A673 (cell line): ENCODE results near the gene SYNPO2L. TPM values are rescaled to one million over a fixed set of nuclear protein-coding genes. Genes with fewer than 3 reads are reported as not detected.
"Not testable (repeated sequence)": the region's sequence is repeated elsewhere in the genome, so short reads cannot be mapped to it uniquely, and the experiment has no call there.

ENCODE experiments used
- Bru-seq: library from RNA; stranded (reverse); fragments of 400-500 nt; gene quantifications from one replicate; lab custom pipeline; 2021; lab: Mats Ljungman, UMichigan
- BruChase-seq, 2 experiments: library from RNA; stranded (reverse); fragments of 400-500 nt; gene quantifications; one replicate each; lab custom pipeline; 2021; lab: Mats Ljungman, UMichigan
- BruUV-seq: library from RNA; stranded (reverse); fragments of 400-500 nt; replicated peaks from 2 replicates; lab custom pipeline; 2021; lab: Mats Ljungman, UMichigan
- CTCF ChIA-PET: fragments of 300-600 bp; sonication (Branson Sonifier 250); formaldehyde crosslinking; loops from one replicate; lab custom pipeline; 2022; ENCODE audit warnings: antibody characterized with exemption; lab: Charles Lee
- POLR2A ChIA-PET: fragments of 300-600 bp; sonication (Branson Sonifier 250); formaldehyde crosslinking; loops from one replicate; lab custom pipeline; 2022; ENCODE audit warnings: antibody characterized with exemption; ENCODE audit not compliant: low non-redundant PET; lab: Charles Lee
- DNase-seq: peaks from one replicate; pipeline ENCODE4 v3.0.0-alpha.2; 2015; ENCODE audit warnings: low spot score
- H3K27ac ChIP-seq: fragments of 200-600 bp; sonication (generic); 2 replicates; pipeline ENCODE4 v1.5.1; 2016; ENCODE audit warnings: mixed run types, low read depth, mild to moderate bottlenecking, mixed read lengths, antibody characterized with exemption, low read length; ENCODE audit not compliant: poor library complexity, severe bottlenecking
- H3K27me3 ChIP-seq: fragments of 200-600 bp; sonication (generic); replicated peaks from 2 replicates; pipeline ENCODE4 v1.6.1; 2017; ENCODE audit warnings: mixed run types, low read depth, mild to moderate bottlenecking, mixed read lengths, antibody characterized with exemption, low read length; ENCODE audit not compliant: insufficient read depth, poor library complexity
- H3K36me3 ChIP-seq: fragments of 200-600 bp; sonication (generic); 2 replicates; pipeline ENCODE4 v1.6.1; 2016; ENCODE audit warnings: mixed run types, mild to moderate bottlenecking, mixed read lengths, antibody characterized with exemption, low read length; ENCODE audit not compliant: insufficient read depth, poor library complexity, severe bottlenecking
- H3K4me1 ChIP-seq: fragments of 200-600 bp; sonication (generic); 2 replicates; pipeline ENCODE4 v1.6.1; 2017; ENCODE audit warnings: mixed run types, mild to moderate bottlenecking, mixed read lengths, antibody characterized with exemption, low read length; ENCODE audit not compliant: insufficient read depth, poor library complexity, severe bottlenecking
- H3K4me3 ChIP-seq: fragments of 200-600 bp; sonication (generic); 2 replicates; pipeline ENCODE4 v1.5.1; 2016; ENCODE audit warnings: low read depth, mixed run types, mild to moderate bottlenecking, mixed read lengths, low read length; ENCODE audit not compliant: poor library complexity, severe bottlenecking
- H3K9me3 ChIP-seq: fragments of 200-600 bp; sonication (generic); 2 replicates; pipeline ENCODE4 v1.6.1; 2016; ENCODE audit warnings: mixed run types, low read depth, mild to moderate bottlenecking, mixed read lengths, antibody characterized with exemption, low read length; ENCODE audit not compliant: poor library complexity, severe bottlenecking
- EZH2 ChIP-seq: fragments of 200-600 bp; sonication (generic); IDR thresholded peaks from 2 replicates; pipeline ENCODE4 v1.6.1; 2017; ENCODE audit warnings: borderline replicate concordance, low read depth, mild to moderate bottlenecking, mixed read lengths, antibody characterized with exemption, low read length; ENCODE audit not compliant: poor library complexity, severe bottlenecking
- intact Hi-C: fragments of 100-400 bp; cut with micrococcal nuclease; formaldehyde crosslinking; loops from one replicate; pipeline ENCODE4 v1.10.0; 2022; ENCODE audit not compliant: unreplicated experiment
- long read RNA-seq: library from polyadenylated mRNA; stranded (forward); transcript quantifications from one replicate; pipeline ENCODE4 v2.0.0, GENCODE V29; 2022
- total RNA-seq: library from RNA; stranded (reverse); gene quantifications from 2 replicates; pipeline ENCODE4 v1.2.3, GENCODE V29; 2021
- TF ChIP-seq, protein P1 (sequence below): fragments of 300-800, 200-600 bp; sonication (generic); conservative IDR thresholded peaks from 2 replicates; pipeline ENCODE4 v1.5.1; 2017; ENCODE audit warnings: low read depth, mild to moderate bottlenecking, antibody characterized with exemption, low read length, moderate library complexity, mixed read lengths

The SYNPO2L gene, protein sequence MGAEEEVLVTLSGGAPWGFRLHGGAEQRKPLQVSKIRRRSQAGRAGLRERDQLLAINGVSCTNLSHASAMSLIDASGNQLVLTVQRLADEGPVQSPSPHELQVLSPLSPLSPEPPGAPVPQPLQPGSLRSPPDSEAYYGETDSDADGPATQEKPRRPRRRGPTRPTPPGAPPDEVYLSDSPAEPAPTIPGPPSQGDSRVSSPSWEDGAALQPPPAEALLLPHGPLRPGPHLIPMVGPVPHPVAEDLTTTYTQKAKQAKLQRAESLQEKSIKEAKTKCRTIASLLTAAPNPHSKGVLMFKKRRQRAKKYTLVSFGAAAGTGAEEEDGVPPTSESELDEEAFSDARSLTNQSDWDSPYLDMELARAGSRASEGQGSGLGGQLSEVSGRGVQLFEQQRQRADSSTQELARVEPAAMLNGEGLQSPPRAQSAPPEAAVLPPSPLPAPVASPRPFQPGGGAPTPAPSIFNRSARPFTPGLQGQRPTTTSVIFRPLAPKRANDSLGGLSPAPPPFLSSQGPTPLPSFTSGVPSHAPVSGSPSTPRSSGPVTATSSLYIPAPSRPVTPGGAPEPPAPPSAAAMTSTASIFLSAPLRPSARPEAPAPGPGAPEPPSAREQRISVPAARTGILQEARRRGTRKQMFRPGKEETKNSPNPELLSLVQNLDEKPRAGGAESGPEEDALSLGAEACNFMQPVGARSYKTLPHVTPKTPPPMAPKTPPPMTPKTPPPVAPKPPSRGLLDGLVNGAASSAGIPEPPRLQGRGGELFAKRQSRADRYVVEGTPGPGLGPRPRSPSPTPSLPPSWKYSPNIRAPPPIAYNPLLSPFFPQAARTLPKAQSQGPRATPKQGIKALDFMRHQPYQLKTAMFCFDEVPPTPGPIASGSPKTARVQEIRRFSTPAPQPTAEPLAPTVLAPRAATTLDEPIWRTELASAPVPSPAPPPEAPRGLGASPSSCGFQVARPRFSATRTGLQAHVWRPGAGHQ
- total RNA-seq: 0.06 TPM in 1 of 2 replicates, not detected in the other
- Bru-seq, nascent RNA: percentile 14 among the genes with signal in this experiment
- BruChase-seq, experiment 1, labeled RNA remaining after a 2-hour chase: percentile 11 among the genes with signal in this experiment
- BruChase-seq, experiment 2, labeled RNA remaining after a 6-hour chase: percentile 10 among the genes with signal in this experiment
- long read RNA-seq, partial matches to known transcripts: 0 of 1 reads
- long read RNA-seq, other reads (novel, unspliced or antisense): 1 of 1 reads

DNA sequence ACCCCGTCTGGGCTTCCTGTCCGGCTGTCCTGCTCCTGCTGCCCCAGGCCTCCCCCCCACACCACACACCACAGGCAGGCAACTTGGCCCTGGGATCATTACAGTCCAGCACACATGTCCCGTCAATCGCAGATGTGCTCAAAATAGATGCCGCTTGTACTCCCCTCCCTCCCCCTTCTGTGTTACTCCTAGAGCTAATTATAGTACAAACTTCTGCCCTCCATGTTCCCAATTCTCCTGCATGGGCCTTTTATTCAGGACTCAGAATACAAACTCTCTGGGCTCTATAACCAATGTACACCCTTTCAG, at the start of gene SYNPO2L:
Gene SYNPO2L (minus strand): TSS at position 40 of the 309 bp plus-strand sequence. CDS start 107 bp downstream, outside the sequence.
- TF ChIP-seq EZH2: no peak
- TF ChIP-seq, protein P1, sequence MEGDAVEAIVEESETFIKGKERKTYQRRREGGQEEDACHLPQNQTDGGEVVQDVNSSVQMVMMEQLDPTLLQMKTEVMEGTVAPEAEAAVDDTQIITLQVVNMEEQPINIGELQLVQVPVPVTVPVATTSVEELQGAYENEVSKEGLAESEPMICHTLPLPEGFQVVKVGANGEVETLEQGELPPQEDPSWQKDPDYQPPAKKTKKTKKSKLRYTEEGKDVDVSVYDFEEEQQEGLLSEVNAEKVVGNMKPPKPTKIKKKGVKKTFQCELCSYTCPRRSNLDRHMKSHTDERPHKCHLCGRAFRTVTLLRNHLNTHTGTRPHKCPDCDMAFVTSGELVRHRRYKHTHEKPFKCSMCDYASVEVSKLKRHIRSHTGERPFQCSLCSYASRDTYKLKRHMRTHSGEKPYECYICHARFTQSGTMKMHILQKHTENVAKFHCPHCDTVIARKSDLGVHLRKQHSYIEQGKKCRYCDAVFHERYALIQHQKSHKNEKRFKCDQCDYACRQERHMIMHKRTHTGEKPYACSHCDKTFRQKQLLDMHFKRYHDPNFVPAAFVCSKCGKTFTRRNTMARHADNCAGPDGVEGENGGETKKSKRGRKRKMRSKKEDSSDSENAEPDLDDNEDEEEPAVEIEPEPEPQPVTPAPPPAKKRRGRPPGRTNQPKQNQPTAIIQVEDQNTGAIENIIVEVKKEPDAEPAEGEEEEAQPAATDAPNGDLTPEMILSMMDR: no peak
- Histone ChIP-seq H3K4me3 (no peak within 1 kb of the TSS), H3K4me1 (no peaks in the 10 kb centered on the region), H3K36me3 (no peaks in the 10 kb centered on the region), H3K9me3 (no peaks in the 10 kb centered on the region), H3K27me3 (no peaks in the 10 kb centered on the region), H3K27ac (no peak within 1 kb of the TSS)
- intact Hi-C loops: no loop called here
- ChIA-PET CTCF (no interaction called here), POLR2A (no interaction called here)
- BruUV-seq: no TSS peak
- DNase-seq: no peak

DNA sequence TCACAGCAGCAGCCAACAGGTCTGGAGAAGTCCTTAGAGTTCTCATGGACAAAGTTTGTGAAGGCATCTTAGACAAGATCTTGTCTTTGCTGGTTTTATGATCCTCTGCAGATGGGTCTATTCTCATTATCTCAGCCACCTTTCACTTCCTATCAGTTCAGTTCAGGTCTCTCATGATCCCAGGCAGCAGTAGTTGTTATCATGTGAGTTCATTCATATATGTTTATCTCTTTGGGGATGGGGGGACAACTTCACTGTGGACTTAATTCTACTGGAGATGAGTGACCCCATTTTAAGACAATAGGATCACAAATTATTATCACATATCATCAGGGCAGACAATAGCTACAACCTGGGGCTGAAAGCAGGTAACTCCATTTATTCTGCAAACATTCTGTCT, 48.1 kb upstream of the SYNPO2L start:
- DNase-seq, H3K9me3 ChIP-seq, BruUV-seq, H3K4me1 ChIP-seq, H3K27me3 ChIP-seq, H3K27ac ChIP-seq, POLR2A ChIA-PET, H3K4me3 ChIP-seq, H3K36me3 ChIP-seq, CTCF ChIA-PET, intact Hi-C loops: not testable (repeated sequence)

- intact Hi-C loops, CTCF ChIA-PET, BruUV-seq: not testable (repeated sequence)
These were observed 43.0 kb upstream of the SYNPO2L start for GRCh38 chr10:73698819-73699218.

DNA sequence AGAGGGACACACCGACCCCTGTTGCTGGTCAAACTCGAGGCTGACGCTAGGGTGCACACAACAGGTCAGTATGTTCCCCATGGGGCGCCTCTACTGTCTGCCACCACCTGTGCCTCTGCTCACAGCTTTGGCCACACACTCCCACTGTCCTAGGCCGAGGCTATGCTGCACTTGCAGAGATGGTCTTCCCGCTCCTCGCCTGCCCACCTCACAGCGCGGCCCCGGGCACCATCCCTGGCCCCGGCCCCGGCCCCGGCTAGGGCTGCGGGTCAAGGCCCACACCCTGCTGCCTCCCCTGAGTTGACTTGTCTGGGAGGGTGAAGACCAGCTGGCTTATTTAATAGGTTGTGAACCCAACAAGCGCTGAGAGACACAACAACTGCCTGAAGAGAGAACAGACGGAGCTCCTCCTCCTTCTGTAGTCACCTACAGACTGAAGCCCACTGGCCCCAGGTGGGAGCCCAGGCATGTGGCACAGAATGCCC, 41.9 kb upstream of the SYNPO2L start, which contains the start of gene AGAP5:
Gene AGAP5 (minus strand): TSS at position 435 of the 485 bp plus-strand sequence. CDS start 354 bp downstream, at position 81.
- CTCF ChIA-PET, H3K4me1 ChIP-seq, BruUV-seq, H3K4me3 ChIP-seq, H3K27ac ChIP-seq, H3K9me3 ChIP-seq, H3K36me3 ChIP-seq, H3K27me3 ChIP-seq, DNase-seq, POLR2A ChIA-PET, intact Hi-C loops: not testable (repeated sequence)

More at GRCh38 chr10:73698819-73699218, 43.0 kb upstream of the SYNPO2L start:
- H3K9me3 ChIP-seq, H3K27me3 ChIP-seq, POLR2A ChIA-PET, H3K4me3 ChIP-seq, DNase-seq, H3K27ac ChIP-seq, H3K4me1 ChIP-seq, H3K36me3 ChIP-seq: not testable (repeated sequence)

- CTCF ChIA-PET, BruUV-seq, DNase-seq: not testable (repeated sequence)
These were observed 39.5 kb upstream of the SYNPO2L start for GRCh38 chr10:73695302-73695701.

GRCh38 chr10:73690755-73691154, 34.9 kb upstream of the SYNPO2L start:
- CTCF ChIA-PET, H3K9me3 ChIP-seq, intact Hi-C loops, H3K27ac ChIP-seq, H3K4me3 ChIP-seq, H3K27me3 ChIP-seq, DNase-seq, H3K36me3 ChIP-seq, POLR2A ChIA-PET, BruUV-seq, H3K4me1 ChIP-seq: not testable (repeated sequence)

More at GRCh38 chr10:73695302-73695701, 39.5 kb upstream of the SYNPO2L start:
- intact Hi-C loops, H3K27me3 ChIP-seq, H3K36me3 ChIP-seq, H3K27ac ChIP-seq, H3K9me3 ChIP-seq, H3K4me3 ChIP-seq, POLR2A ChIA-PET, H3K4me1 ChIP-seq: not testable (repeated sequence)
